ENCODE measurements around the gene VEZF1.

DNA sequence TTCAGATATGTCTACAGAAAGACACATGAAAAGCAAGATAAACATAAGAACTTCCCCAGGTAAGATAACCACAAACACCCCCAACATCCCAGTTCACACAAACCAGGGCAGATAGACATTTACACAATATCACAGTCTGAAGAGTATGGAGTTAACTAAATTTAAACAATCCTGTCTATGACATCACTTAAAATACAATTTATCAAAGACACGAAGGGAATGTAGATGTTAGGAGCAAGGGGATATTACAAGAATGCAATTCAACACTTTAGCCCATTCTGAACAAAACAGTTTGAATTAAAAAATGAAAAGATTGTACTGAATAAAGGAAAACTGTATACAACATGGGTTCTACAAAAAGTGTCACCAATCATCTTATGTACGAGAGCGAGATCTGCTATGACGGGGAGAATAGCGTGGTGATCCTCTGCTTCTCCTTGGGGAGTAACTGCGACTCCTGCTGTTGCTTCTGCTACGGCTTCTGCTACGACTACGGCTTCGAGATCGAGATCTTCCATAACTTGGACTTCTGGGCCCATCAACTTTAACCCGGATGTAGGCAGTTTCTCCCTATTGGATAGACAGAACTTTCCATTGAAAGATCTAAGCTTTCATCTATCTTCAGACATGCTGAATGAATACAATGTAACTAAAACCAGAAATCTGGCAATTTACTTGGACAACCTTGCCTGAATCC is 17.1 kb upstream of the VEZF1 start:
- no peak for TF ChIP-seq EZH2phosphoT487 (IDR thresholded peaks at IDR 0.05; ENCODE audit: insufficient read depth, low read depth)
- TF ChIP-seq EZH2 (IDR thresholded peaks at IDR 0.05; ENCODE audit: insufficient read depth, poor library complexity, severe bottlenecking): no peak

Measured in GM23248 (cell line).